ENCODE data around the gene IQGAP2.

GRCh38 chr5:76570153-76570552 lies 167.1 kb downstream of the IQGAP2 start:
- TF ChIP-seq TSHZ2 (CRISPR knock-in tag; IDR thresholded peaks at IDR 0.05) (no peak), TOX (CRISPR knock-in tag; IDR thresholded peaks at IDR 0.05; ENCODE audit: borderline replicate concordance) (no peak), PATZ1 (CRISPR knock-in tag; IDR thresholded peaks at IDR 0.05; ENCODE audit: borderline replicate concordance) (no peak), CREB5 (CRISPR knock-in tag; IDR thresholded peaks at IDR 0.05; ENCODE audit: low read depth) (no peak)

Data from SK-N-SH treated with all-trans-retinoic acid at 6 μM for 48 hours (cell line).